Measurements from ENCODE around the gene UNC45A.
A peak's percentile ranks its signal among the peaks of the same experiment; 100 is the strongest.
"Not testable (repeated sequence)": the region's sequence is repeated elsewhere in the genome, so short reads cannot be mapped to it uniquely, and the experiment has no call there.

Gene UNC45A

DNA sequence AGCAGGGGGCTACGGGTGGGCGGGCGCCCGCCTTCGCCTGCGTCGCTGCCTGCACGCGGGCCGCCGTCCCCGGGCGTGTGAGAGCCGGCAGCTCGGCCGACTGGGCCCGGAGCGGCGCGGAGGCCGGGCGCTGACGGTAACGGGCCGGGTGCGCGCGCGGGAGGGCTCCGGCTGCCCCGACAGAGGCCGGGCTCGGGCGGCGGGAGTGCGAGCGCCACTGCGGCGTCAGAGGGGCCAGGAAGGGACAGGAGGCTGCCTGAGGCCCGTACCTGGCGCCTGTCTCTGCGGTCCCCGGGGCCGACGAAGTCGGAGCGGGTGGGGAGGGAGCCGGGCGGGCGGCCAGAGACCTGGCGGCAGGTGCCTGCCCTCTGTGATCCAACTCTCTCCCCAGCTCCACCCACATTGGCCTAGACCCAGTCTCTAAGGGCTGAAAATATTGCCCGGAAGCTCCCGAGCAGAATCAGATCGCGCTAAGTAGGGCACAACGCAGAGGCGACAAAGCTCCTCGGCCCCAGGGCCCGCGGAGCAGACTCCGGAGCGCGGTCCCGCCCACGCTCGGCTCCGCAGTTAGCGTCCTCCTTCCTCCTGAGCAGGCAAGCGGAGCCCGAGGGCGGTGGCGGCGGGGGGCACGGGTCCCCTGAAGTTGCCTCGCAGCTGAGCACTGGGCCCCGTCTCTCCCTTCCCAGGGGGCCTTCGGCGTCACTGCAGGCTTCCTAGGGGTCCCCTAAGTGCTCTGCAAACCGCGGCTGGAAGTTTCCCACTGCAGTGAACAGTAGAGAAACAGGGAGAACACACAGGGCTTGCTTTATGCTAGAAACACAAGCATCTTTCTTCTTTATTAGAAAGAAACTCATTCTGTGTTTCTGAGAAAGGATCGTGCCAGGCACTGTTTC lies 32.0 kb upstream of the UNC45A start, which contains the start of gene MAN2A2:
Gene MAN2A2, plus strand, starts transcription at position 463 of the 893 bp plus-strand sequence. CDS start 906 bp downstream, outside the sequence.
- DNase-seq, result peak; percentile 81

DNA sequence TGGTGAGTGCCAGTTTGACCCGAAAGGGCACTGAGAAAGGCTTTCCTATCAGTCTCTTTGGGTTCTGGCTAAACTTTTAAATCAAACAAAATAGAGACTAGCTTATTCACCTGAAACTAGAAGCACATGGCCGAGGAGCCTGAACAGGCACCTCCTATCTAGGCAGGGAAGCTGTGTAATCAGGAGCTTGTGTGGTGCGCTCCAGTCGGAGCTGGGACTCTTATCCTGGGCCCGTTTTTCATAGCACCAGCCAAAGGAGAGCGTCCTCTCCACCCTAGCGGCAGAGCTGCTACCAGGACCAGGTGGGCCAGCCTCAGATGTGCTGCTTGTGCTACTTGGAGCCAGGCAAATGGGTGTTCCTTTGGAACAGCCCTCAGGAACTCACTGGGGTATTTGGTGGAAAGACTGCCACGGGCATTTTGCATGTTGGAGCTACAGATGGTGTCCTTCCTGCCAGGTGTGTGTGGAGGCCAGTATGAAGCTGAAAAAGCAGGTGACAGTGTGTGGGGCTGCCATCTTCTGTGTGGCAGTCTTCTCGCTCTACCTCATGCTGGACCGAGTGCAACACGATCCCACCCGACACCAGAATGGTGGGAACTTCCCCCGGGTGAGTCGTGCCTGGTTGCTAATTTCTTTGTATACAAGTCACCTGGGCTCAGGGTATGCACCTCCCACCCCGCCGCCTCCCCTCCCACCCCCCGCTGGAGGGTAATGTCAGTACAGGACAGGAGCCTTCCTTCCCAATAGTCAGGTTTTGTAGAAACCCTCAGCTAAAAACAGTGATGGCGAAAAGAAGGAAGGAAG lies 31.1 kb upstream of the UNC45A start:
- no peak for DNase-seq

DNA sequence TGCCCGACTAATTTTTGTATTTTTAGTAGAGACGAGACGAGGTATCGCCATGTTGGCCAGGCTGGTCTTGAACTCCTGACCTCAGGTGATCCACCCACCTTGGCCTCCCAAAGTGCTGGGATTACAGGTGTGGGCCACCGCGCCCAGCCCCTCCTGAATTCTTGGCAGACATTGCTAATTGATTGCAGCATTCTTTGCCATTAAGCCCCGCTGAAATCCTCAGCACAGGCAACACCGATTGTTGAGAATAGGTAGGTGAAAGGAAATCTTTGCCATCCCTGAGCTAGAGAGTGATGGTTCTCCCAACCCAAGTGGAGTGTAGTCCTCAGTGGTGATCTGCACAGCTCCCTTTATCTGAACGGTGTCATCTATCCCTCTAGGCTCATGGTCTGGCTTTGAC lies 30.3 kb upstream of the UNC45A start:
- DNase-seq, result no peak

DNA sequence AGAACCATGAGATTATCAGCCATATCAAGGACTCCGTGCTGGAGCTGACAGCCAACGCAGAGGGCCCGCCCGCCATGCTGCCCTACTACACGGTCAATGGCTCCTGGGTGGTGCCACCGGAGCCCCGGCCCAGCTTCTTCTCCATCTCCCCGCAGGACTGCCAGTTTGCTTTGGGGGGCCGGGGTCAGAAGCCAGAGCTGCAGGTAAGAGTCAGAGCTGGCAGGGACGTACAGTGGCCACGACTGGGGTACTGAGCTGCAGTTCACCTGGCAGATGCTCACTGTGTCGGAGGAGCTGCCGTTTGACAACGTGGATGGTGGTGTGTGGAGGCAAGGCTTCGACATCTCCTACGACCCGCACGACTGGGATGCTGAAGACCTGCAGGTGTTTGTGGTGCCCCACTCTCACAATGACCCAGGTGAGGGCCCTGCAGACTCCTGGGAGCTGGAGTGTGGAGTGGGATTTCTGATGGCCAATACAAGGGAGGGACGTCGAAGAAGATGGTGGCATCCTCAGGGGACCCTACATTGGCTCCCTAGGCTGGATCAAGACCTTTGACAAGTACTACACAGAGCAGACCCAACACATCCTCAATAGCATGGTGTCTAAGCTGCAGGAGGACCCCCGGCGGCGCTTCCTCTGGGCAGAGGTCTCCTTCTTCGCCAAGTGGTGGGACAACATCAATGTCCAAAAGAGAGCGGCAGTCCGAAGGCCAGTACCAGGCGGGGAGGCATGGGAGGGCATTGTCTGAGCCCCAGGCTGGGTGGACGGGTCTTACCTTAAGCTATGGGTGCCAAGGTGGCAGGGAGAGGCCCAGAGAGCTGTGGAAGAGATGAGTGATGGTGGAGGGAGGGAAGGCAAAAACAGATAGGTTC lies 29.5 kb upstream of the UNC45A start:
- DNase-seq, result no peak

DNA sequence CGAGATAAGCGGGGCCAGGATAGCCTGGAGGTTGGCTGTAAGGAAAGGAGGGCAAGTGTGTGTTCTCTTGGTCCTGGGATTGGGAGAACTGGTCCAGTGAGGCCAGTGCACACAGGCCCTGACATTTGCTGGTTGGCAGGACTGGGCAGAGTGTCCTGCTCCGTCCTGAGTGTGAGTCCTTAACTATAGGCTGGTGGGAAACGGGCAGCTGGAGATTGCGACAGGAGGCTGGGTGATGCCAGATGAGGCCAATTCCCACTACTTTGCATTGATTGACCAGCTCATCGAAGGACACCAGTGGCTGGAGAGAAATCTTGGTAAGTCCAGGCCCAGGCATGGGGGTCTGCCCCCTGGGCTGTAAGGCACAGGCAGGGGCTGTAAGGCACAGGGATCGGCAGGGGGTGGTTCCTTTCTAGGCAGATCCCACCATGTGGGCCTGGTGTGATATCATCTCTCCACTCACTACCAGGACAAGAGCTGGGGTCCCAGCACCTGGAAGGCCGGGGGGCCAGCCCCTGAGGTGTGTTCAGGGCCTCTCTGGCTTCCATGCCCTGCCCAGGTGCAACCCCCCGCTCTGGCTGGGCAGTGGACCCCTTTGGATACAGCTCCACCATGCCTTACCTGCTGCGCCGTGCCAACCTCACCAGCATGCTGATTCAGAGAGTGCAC lies 28.8 kb upstream of the UNC45A start:
- no peak for DNase-seq

DNA sequence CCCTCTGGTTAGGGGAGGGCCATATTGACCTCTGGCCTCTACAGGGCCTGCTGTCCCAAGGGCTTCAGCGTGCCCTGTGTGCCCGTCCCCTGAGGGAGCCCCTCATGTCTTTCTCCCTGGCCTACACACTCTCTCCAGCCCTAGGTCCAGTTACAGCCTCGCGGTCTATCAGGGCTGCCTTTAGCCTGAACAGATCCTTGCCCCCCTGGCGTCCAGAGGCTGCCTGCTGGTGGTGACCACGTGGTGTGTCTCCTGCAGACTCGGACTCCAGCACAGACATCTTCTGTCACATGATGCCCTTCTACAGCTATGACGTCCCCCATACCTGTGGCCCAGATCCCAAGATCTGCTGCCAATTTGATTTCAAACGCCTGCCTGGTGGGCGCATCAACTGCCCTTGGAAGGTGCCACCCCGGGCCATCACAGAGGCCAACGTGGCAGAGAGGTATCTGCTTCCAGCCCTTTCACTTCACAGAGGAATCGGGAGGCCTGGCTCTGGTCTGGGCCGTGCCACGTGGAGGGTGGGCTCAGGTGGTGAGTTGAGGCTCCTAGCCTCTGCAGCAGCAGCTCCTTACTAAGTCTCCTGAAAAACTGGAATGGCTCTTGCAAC lies 27.9 kb upstream of the UNC45A start:
- peak; percentile 11 for DNase-seq

DNA sequence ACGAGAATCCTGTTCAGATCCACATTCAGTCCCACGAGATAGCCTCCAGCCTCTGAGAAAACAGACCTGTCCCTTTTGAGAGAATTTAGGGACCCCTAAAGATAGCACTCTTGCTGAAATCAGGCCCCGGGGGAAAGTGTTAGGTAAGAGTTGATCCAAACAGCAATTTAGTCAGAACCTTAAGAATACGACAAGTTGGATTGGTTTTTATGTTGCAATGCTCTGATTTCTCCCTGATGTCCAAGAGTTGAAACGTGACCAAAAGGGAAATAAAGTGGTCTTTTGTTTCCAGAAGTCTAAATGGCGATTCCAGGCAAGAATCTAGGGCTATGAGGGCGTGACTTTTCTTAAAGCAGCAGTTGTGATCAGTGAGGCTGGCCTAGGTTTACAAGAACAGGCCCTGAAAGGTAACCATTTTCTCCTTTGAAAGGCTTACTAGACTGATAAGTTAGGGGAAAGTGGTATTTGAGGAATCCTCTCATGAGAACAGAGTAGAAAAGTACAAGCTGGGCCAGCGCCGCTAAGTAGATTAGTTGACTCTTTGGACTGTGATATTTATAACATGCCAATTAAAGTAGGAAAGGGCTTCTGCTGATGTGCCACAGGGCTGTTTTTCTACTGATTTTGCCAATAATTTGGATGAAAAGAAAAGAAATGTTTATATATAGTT lies 27.1 kb upstream of the UNC45A start:
- peak; percentile 33 for DNase-seq

DNA sequence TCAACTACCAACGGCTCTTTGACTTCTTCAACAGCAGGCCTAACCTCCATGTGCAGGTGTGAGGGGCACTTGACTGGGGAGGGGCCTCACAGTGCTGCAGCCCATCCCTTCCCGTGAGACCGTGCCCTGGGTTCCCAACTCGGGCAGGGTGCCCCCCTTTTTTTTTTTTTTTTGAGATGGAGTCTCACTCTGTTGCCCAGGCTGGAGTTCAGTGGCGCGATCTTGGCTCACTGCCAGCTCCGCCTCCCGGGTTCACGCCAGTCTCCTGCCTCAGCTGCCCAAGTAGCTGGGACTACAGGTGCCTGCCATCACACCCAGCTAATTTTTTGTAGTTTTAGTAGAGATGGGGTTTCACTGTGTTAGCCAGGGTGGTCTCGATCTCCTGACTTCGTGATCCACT lies 25.6 kb upstream of the UNC45A start:
- not testable (repeated sequence) for DNase-seq

DNA sequence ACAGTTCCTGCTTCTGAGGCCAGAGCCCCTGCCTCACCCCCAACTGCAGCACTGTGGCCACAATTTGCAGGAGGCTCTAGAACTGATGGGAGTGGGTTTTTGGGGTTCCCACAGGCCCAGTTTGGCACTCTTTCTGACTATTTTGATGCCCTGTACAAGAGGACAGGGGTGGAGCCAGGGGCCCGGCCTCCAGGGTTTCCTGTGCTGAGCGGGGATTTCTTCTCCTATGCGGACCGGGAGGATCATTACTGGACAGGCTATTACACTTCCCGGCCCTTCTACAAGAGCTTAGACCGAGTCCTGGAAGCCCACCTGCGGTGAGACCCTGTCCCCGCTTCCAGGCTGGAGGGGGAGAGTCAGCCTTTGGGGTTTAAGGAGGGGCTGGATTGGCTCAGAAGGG lies 25.1 kb upstream of the UNC45A start:
- DNase-seq, result no peak

DNA sequence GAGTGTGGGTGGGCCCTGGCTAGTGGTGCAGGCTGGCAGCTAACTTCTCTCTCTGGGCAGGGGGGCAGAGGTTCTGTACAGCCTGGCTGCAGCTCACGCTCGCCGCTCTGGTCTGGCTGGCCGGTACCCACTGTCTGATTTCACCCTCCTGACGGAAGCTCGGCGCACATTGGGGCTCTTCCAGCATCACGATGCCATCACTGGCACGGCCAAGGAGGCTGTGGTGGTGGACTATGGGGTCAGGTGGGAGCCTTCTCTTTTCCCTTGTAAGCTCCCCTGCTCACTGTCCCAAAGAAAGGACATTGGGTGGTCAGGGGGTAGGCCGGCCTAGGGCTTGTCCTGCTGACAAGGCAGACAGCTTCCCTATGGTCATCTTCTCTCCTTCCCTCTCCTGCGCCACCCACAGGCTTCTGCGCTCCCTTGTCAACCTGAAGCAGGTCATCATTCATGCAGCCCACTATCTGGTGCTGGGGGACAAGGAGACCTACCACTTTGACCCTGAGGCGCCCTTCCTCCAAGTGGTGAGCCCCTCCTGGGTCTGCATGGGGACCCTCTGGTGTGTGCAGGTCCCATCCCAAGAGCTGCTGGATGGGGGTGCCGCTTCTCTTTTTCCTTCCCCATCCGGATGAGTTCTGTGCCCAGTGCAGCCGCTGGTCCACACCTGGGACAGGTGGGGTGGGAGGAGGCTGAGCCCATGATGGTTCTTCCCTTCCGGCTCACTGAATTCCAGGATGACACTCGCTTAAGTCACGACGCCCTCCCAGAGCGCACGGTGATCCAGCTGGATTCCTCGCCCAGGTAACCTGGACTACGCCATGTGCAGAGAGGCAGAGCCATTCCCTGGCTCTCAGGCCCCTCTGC lies 24.4 kb upstream of the UNC45A start:
- DNase-seq, result no peak

DNA sequence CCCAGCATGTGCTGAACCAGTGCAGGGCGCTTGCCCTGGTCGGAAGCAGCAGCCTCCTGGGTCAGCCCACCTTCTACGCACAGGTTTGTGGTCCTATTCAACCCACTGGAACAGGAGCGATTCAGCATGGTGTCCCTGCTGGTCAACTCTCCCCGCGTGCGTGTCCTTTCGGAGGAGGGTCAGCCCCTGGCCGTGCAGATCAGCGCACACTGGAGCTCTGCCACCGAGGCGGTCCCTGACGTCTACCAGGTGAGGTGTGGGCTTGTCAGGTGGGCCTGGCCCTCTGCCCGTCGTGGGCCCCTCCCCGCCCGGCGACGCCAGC lies 23.8 kb upstream of the UNC45A start:
- no peak for DNase-seq

DNA sequence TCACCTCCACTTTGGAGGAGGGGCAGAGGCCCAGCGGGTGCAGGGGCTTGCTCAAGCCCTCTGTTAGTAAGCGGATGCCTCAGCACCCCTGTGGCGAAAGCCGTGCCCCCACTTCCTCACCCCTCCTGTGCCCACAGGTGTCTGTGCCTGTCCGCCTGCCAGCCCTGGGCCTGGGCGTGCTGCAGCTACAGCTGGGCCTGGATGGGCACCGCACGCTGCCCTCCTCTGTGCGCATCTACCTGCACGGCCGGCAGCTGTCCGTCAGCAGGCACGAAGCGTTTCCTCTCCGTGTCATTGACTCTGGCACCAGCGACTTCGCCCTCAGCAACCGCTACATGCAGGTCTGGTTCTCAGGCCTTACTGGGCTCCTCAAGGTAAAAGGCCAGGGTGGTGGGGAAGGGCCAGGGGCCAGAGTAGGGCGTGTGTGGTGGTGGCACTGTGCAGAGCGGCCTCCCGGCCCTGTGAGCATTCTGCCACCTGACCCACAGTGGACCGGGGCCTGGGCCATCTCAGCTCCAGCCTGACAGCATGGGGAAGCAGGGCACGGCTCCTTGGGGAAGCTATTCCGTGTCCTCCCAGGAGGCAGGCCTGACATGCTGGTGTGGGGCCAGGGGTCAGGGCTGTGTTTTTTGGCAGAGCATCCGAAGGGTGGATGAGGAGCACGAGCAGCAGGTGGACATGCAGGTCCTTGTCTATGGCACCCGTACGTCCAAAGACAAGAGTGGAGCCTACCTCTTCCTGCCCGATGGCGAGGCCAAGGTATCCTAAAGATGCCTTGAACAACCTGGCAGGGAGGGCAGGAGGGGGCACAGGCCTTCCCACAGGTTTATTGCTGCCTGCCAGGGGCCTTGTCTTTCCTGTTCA lies 22.9 kb upstream of the UNC45A start:
- DNase-seq, result no peak

DNA sequence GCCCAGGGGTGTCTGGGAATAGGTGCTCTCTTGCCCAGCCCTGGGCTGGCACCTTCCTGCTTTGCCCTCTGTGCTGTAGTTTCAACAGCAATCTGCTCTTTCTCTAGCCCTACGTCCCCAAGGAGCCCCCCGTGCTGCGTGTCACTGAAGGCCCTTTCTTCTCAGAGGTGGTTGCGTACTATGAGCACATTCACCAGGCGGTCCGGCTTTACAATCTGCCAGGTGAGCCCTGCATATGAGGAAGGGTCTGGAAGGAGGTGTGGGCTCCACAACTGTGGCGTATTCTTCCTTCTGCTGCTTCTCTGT lies 22.4 kb upstream of the UNC45A start:
- no peak for DNase-seq

DNA sequence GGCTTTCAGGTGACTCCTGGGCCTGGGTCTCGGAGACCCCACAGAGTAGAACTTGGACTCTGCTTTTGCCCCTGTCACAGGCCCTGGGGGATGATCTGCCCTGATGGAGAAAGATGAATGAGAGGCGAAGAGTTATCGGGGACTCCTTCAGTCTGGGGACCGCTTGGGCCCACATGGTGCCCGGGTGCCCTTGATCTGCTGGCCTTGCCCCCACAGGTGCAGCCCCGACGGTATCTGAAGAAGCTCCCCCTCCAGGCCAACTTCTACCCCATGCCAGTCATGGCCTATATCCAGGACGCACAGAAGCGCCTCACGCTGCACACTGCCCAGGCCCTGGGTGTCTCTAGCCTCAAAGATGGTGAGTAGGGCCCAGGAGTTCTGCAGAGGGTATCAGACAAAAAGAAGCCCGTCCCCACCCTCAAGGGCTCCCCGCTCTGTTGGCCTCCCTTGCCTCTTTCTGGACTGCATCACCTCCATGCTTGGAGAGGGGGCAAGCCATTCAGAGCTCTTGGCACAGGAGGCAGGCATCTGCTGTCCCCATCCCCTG lies 21.6 kb upstream of the UNC45A start:
- DNase-seq, result no peak

DNA sequence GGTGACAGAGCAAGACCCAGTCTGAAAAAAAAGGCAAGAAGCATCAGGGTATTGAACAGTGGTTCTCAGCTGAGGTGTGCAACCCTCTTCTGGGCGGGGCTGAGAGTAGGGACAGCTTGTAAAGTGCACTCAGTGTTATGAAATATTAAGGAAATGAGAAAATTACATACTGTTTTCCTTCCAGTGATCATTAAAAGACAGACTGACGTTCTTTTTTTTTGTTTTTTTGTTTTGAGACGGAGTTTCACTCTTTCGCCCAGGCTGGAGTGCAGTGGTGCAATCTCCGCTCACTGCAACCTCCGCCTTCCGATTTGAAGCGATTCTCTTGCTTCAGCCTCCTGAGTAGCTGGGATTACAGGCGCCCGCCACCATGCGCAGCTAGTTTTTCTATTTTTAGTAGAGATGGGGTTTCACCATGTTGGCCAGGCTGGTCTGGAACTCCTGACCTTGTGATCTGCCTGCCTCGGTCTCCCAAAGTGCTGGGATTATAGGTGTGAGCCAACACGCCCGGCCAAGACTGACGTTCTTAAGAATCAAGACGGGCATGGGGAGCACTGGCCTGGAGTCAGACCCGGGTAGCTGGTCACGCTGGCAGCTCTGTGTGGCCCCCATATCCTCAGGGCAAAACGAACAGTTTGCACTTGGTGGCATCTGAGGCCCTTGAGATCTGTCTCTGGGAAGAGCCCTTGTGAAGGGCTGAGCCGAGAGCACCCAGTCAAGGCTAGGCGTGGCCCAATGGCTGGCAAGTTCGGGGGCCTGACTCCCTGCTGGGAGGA lies 20.6 kb upstream of the UNC45A start:
- DNase-seq, result no peak

DNA sequence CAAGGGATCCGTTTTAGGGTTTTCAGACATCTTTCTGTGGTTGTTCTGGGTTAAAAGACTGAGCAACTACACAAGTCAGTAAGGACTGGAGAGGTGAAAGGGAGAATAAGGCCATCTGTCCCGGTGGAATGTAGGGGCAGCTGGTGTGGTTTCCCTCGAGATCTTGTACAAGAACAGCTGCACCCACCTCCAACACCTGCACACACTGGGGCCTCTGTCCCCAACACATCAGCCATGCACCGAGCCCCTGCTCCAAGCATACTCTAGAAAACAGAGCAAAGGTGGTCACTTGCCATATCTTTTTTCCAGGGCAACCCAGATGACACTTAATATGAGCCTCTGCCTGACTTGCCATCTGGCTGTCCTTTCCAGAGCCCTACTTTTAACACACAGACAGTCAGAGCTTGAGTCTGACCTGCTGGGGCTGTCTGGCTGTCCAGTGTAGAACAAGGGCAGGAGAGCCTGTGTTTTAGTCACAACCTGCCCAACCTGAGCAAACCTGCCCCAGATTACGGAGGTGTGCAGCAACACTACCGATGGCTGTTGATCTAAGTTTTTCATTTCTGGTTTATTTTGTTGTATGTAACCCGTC lies 19.8 kb upstream of the UNC45A start:
- DNase-seq, result no peak

DNA sequence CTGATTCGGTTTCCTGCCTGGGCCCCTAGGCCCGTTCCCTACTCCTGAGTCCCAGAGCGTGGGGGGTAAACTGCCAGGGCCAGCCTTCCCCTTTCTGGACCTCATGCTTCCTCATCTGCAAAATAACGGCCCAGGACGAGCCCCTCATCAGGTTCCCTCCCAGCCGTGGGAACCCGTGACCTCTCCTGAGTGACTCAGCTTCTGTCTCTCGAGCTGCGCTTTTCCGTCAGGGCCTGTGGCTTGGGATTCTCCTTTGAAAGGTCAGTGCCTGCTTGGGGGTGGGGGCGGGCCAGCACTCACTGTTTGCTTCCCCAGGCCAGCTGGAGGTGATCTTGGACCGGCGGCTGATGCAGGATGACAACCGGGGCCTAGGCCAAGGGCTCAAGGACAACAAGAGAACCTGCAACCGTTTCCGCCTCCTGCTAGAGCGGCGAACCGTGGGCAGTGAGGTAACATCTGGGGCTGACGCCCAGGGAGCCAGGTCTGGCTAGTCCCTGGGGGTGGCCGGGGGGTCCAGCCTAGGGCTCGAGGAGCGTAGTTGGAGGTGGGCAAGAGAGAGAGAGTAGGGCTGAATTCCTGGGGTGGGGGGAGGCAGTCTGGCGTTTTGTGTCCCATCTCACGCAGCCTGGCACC lies 19.2 kb upstream of the UNC45A start:
- DNase-seq, result peak; percentile 6

DNA sequence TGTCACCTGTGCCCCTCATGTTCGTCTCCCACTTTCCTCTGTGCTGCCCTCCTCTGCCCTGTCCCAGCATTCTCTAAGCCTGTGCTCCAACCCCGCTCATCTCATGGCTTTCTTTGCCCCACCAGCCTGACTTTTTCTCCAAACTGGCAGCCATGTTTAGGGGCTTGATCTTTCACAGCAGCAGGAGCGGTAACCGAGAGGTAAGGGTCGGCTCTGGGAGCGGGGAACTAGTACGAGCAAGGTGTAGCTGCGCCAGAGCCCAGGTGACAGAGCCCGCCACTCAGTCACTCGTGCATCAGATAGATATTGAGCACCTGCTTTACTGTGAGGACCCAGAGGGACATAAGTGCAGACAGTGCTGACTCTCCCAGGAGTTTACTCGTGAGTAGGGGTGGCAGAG lies 18.6 kb upstream of the UNC45A start:
- DNase-seq, result no peak

Data from midbrain (tissue), 1 donor.